SK-MEL-5 (cell line): ENCODE results near the gene PAN2. TPM values are rescaled to one million over a fixed set of nuclear protein-coding genes. Genes with fewer than 3 reads are reported as not detected.
"Not testable (repeated sequence)": the region's sequence is repeated elsewhere in the genome, so short reads cannot be mapped to it uniquely, and the experiment has no call there.

Experiments used
- DNase-seq: peaks from one replicate; pipeline ENCODE4 v3.0.0-alpha.2; 2016; ENCODE audit warnings: low read depth, low spot score
- in situ Hi-C: cut with HindIII; loops from 2 replicates; pipeline ENCODE4 v1.10.0; 2016; ENCODE audit warnings: low sequenced_read_pairs, high pct_unique_total_duplicates, low pct_unique_long_range_greater_than_20kb
- small RNA-seq, 2 experiments: library from RNA; depleted of rRNA; stranded (forward); fragments of <200 nt; gene quantifications; one replicate each; pipeline ENCODE3, GENCODE V24; 2014
- total RNA-seq: library from RNA; depleted of rRNA; stranded (reverse); fragments of >200 nt; shearing (Covaris generic); gene quantifications from 2 replicates; pipeline ENCODE4 v1.2.3, GENCODE V29; 2014; rRNA removed

The PAN2 gene
- total RNA-seq, 1 experiment from 2014 or later = 32.5 TPM

- in situ Hi-C loops = no loop called here
- no peak for DNase-seq
Observed at GRCh38 chr12:56288705-56289387, 45.0 kb downstream of the PAN2 start.

GRCh38 chr12:56286044-56286830, 47.6 kb downstream of the PAN2 start:
- in situ Hi-C loops = no loop called here
- DNase-seq = no peak

- DNase-seq, in situ Hi-C loops: not testable (repeated sequence)
Observed at GRCh38 chr12:56284263-56284662, 49.5 kb downstream of the PAN2 start.

- no peak for DNase-seq
- in situ Hi-C loops = no loop called here
Observed at GRCh38 chr12:56282579-56282978, 51.2 kb downstream of the PAN2 start.

GRCh38 chr12:56282030-56282429, 51.8 kb downstream of the PAN2 start:
- DNase-seq = no peak
- in situ Hi-C loops = no loop called here

- DNase-seq = no peak
- in situ Hi-C loops = no loop called here
Observed at GRCh38 chr12:56280849-56281248, 53.0 kb downstream of the PAN2 start.

- no peak for DNase-seq
- in situ Hi-C loops = no loop called here
Observed at GRCh38 chr12:56278905-56279304, 54.9 kb downstream of the PAN2 start.

GRCh38 chr12:56274299-56274698, 59.5 kb downstream of the PAN2 start:
- in situ Hi-C loops = no loop called here
- DNase-seq = no peak

- in situ Hi-C loops = not testable (repeated sequence)
Observed at GRCh38 chr12:56272468-56272867, 61.3 kb downstream of the PAN2 start.

GRCh38 chr12:56271031-56271430, 62.8 kb downstream of the PAN2 start:
- in situ Hi-C loops = no loop called here
- peak; percentile 65 for DNase-seq

More at GRCh38 chr12:56272468-56272867, 61.3 kb downstream of the PAN2 start:
- DNase-seq = not testable (repeated sequence)

GRCh38 chr12:56267443-56268071, 66.2 kb downstream of the PAN2 start:
- DNase-seq = peak; percentile 11
- in situ Hi-C loops = no loop called here

- DNase-seq = peak; percentile 90
- in situ Hi-C loops = no loop called here
Observed at GRCh38 chr12:56266693-56267442, 66.9 kb downstream of the PAN2 start, which contains the start of gene COQ10A. TSS of gene COQ10A (plus strand) at chr12:56266942. CDS start at chr12:56267119, 177 bp downstream.

Small RNAs within 50 kb of the gene (small RNA-seq; reads per million reads assigned to genes)
- gene RNU7-40P = 0 to 0.10 reads per million in 2 experiments

Other genes starting within 250 kb of the PAN2 start
- gene PA2G4, start 229.4 kb downstream of the PAN2 start, total RNA-seq = 473 and 487 TPM in 2 replicates
- 5,360 and 5,858 TPM in 2 replicates for gene RPL41, start 217.4 kb downstream of the PAN2 start, total RNA-seq
- gene ZC3H10, start 215.7 kb downstream of the PAN2 start, total RNA-seq = 5.6 and 7.3 TPM in 2 replicates
- gene ESYT1, start 205.7 kb downstream of the PAN2 start, total RNA-seq = 90.9 and 100 TPM in 2 replicates
- gene MYL6B, start 181.4 kb downstream of the PAN2 start, total RNA-seq = 63.2 and 66.0 TPM in 2 replicates
- gene MYL6, start 175.6 kb downstream of the PAN2 start, total RNA-seq = 483 and 574 TPM in 2 replicates
- 20.9 and 39.0 TPM in 2 replicates for gene SMARCC2, start 144.5 kb downstream of the PAN2 start, total RNA-seq
- gene RNF41, start 112.1 kb downstream of the PAN2 start, total RNA-seq = 47.7 and 48.9 TPM in 2 replicates
- gene NABP2, start 109.7 kb downstream of the PAN2 start, total RNA-seq = 37.8 and 47.5 TPM in 2 replicates
- not detected in 2 replicates for gene SLC39A5, start 103.9 kb downstream of the PAN2 start, total RNA-seq
- gene ANKRD52, start 75.6 kb downstream of the PAN2 start, total RNA-seq = 13.5 and 14.7 TPM in 2 replicates
- gene COQ10A, start 67.1 kb downstream of the PAN2 start, total RNA-seq = 16.4 and 18.4 TPM in 2 replicates
- 110 and 119 TPM in 2 replicates for gene CS, start 33.7 kb downstream of the PAN2 start, total RNA-seq
- gene CNPY2, start 18.0 kb downstream of the PAN2 start, total RNA-seq = 311 and 316 TPM in 2 replicates
- gene IL23A, start 4.9 kb upstream of the PAN2 start, total RNA-seq = 0.34 TPM in 1 of 2 replicates, not detected in the other
- gene STAT2, start 26.1 kb upstream of the PAN2 start, total RNA-seq = 131 and 139 TPM in 2 replicates
- gene APOF, start 28.9 kb upstream of the PAN2 start, total RNA-seq = not detected in 2 replicates
- gene TIMELESS, start 115.4 kb upstream of the PAN2 start, total RNA-seq = 7.7 and 10.1 TPM in 2 replicates
- not detected in 2 replicates for gene MIP, start 120.7 kb upstream of the PAN2 start, total RNA-seq
- gene SPRYD4, start 134.6 kb upstream of the PAN2 start, total RNA-seq = 4.5 and 4.8 TPM in 2 replicates
- not detected in 2 replicates for gene GLS2, start 154.2 kb upstream of the PAN2 start, total RNA-seq
- gene RBMS2, start 187.8 kb upstream of the PAN2 start, total RNA-seq = 4.9 and 6.0 TPM in 2 replicates